Skeletal muscle cell (primary cell): ENCODE results near the gene KBTBD3.

ENCODE experiments used
- DNase-seq: peaks from one replicate; pipeline ENCODE4 v3.0.0-alpha.2; 2010; ENCODE audit warnings: low read depth
- H3K4me3 ChIP-seq: 2 replicates; pipeline ENCODE4 v1.5.1; 2011; ENCODE audit warnings: low read depth, mild to moderate bottlenecking, control low read depth, low read length, moderate library complexity

Gene KBTBD3, protein sequence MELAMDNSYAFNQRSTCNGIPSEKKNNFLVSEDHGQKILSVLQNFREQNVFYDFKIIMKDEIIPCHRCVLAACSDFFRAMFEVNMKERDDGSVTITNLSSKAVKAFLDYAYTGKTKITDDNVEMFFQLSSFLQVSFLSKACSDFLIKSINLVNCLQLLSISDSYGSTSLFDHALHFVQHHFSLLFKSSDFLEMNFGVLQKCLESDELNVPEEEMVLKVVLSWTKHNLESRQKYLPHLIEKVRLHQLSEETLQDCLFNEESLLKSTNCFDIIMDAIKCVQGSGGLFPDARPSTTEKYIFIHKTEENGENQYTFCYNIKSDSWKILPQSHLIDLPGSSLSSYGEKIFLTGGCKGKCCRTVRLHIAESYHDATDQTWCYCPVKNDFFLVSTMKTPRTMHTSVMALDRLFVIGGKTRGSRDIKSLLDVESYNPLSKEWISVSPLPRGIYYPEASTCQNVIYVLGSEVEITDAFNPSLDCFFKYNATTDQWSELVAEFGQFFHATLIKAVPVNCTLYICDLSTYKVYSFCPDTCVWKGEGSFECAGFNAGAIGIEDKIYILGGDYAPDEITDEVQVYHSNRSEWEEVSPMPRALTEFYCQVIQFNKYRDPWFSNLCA

GRCh38 chr11:106076919-106077608 is at the start of gene KBTBD3:
Gene KBTBD3, minus strand, starts transcription at chr11:106077347. Its CDS starts 18,250 bp downstream, at chr11:106059097.
- peak; percentile 99 for DNase-seq
- H3K4me3 ChIP-seq: peak within 1 kb of the TSS; percentile 99

DNA sequence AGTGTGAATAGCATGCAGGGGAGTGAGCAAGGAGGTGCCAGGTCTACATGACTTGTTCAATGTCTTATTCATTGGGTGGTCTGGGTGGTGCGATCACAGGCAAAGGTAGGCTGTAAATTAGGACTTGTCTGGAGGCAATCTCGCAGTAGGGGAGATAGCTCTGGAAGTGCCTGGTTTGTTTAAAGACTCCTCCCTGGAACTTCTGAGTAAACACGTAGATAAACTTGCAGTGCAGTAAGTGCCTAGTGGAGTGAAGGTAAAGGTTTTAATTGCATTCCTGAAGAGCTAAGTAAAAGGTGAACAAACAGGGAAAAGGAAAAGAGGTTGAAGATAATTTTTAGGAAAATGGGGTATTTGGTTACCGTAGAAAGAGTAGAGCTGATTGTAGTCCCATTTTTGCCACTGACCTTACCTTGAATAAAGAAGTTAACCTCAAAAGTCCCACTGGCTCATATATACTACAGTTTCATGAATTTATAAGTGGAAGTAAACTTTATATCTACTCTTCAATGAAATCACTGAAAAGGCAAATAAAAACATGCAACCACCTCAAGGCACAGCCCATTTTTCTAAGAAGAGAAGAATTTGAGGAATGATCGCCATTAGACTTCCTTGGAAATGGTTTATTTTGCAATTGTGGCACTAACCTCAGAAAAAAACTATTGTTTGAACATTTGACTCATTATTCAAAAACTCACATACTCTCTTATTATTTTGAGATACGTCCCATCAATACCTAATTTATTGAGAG is 44.6 kb upstream of the KBTBD3 start:
- no peak for DNase-seq
- H3K4me3 ChIP-seq: no peak overlapping the region

DNA sequence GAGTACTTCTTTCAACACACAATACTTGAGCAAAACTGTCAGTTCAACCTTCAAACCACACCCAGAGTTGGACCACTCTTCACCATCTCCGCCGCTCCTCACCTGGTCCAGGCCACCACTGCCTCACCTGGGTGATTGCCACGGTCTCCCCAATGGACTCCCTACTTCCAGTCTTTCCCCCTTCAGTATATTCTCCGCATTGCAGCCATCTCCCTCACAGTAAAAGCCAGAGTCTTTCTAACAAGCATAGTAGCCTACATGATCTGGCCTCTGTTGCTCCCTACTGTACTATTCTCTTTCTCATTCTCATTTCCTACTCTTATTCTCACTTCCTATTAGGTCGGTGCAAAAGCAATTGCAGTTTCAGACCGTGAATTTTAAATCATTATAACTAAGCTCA is 28.8 kb upstream of the KBTBD3 start:
- no peak overlapping the region for H3K4me3 ChIP-seq
- no peak for DNase-seq

DNA sequence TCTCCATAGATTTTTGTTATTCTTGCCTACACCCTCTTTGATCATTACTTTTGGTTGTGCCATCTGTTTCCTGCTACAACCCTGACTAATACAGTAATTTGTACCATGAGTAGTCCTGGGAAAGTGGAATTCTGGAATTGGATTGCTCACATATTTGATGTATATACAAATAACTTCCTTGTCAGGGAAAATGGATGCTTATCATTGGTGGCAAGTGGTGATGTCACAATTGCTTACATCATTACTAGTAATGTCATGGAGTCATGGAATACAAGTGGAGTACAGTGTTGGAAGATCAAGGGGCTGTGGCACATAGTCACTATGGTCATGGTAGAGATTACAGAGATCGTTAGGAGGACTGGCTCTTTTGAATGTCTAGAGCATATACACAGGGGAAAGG is 24.7 kb upstream of the KBTBD3 start:
- H3K4me3 ChIP-seq: no peak overlapping the region
- peak; percentile 16 for DNase-seq

DNA sequence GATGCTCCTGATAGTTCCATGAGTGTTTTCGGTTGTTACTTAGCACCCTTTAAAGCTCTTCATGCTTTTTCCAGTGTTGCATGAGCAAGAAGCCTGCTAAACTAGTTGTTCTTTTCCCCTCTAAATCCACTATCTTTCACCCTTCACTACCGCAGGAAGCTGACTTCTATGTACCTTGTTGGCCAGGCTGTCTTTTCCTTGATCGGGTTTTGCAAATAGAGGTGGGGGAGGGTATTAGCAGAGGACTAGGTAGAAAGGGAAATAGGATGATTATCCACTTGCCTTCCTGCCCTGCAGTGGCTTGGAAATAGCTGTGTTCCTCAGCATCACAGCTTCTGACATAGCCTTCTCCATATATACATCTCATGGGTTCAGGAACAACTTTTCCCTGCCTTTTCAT is 24.2 kb upstream of the KBTBD3 start:
- no peak overlapping the region for H3K4me3 ChIP-seq
- DNase-seq: no peak

GRCh38 chr11:106098893-106099553 is 21.9 kb upstream of the KBTBD3 start:
- H3K4me3 ChIP-seq: no peak overlapping the region
- no peak for DNase-seq

DNA sequence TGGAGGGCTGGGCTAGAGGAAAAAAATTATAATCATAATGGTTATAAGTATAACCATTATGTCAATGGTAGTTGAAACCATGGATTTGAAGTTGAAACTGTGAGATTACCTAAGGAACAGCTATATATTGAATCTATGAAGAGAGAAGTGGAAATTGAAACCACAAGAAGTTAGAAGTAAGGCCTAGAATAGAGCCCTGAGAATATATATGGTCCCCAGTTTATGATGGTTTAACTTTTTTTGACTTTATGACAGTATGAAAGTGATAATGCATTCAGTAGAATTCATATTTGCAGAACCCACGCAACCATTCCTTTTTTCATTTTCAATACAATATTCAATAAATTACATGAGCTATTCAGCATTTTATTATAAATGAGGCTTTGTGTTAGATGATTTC is 15.3 kb upstream of the KBTBD3 start:
- DNase-seq: no peak
- H3K4me3 ChIP-seq: no peak overlapping the region

GRCh38 chr11:106091480-106092123 is 14.5 kb upstream of the KBTBD3 start:
- peak; percentile 40 for DNase-seq
- no peak overlapping the region for H3K4me3 ChIP-seq

DNA sequence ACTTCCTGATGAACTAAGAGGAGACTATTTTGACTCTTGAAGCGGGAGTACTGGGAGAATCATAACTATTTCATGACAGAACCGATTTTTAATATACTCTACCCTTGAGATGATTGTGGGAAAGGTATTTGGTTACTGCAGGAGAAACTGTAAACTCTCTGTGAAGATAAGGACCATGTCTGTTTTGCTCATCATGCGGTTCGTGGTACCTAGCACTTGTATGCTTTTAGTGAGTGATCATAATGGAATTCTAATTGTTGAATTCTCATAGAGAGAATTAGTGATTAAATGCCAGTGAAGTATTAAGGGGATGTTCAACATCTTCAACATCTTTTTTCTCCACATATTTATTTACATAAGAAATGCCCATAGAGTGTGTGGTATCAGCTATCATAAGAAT is 11.7 kb upstream of the KBTBD3 start:
- no peak overlapping the region for H3K4me3 ChIP-seq
- no peak for DNase-seq

GRCh38 chr11:106087815-106088435 is 10.8 kb upstream of the KBTBD3 start:
- no peak overlapping the region for H3K4me3 ChIP-seq
- DNase-seq: no peak

- DNase-seq: no peak
- H3K4me3 ChIP-seq: no peak overlapping the region
Observed at GRCh38 chr11:106086850-106087249, 9.7 kb upstream of the KBTBD3 start.

DNA sequence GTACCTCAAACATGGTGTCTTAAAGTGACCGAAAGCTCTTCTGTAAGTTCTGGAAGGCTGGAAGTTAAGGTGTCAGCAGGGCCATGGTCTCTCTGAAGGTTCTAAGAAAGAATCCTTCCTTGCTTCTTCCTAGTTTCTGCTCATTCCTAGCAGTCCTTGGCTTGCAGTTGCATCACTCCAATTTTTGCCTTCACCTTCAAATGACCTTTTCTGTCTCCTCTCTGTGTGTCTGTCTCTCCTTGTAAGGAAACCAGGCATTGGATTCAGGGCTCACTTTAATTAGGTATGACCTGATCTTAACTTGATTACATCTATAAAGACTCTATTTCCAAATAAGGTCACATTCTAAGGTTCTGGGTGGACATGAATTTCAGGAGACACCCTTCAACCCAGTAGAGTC is 9.0 kb upstream of the KBTBD3 start:
- no peak overlapping the region for H3K4me3 ChIP-seq
- DNase-seq: no peak

GRCh38 chr11:106082096-106082495 is 4.9 kb upstream of the KBTBD3 start:
- H3K4me3 ChIP-seq: no peak overlapping the region
- DNase-seq: no peak

DNA sequence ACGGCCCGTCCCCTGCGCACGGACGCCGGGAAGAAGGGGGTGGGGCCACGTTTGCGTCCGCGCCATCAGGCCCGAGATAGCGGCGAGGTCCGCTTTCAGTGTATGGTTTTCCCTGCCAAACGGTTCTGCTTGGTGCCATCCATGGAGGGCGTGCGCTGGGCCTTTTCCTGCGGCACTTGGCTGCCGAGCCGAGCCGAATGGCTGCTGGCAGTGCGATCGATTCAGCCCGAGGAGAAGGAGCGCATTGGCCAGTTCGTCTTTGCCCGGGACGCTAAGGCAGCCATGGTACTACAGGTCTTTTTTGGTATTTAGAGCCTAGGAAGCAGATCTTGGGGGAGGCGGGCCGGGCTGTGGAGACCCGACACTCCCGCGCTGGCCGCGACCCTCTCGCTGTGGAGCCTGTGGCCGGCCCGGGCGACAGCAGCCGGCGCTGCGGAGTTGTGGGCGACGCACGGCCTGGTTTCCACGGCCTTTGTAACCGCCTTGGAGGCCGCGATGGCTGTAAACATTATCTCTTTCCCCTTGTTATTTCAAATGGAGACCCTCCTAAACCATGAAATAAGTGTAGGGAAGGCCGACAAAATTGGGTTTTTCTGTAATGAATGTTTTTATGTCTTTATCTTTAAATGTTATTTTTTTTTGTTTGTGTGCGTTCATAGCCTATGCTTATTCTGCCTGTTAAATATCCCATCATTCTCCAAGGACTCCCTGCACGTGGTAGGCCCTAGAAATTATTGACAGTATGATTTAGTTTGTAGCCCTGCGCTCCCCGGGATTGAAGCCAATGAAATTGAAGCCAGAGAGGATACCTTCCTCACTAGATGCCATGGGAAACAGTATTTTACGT is 685 bp upstream of the KBTBD3 start, which contains the start of gene AASDHPPT:
TSS of gene AASDHPPT (plus strand) at position 54 of the 847 bp plus-strand sequence. CDS start at position 103, 49 bp downstream.
- H3K4me3 ChIP-seq: peak within 1 kb of the TSS; percentile 99
- no peak for DNase-seq

- DNase-seq: no peak
Observed at GRCh38 chr11:106076171-106076918, 802 bp downstream of the KBTBD3 start.

GRCh38 chr11:106072804-106073203 is 4.3 kb downstream of the KBTBD3 start:
- DNase-seq: no peak
- H3K4me3 ChIP-seq: no peak overlapping the region

More at GRCh38 chr11:106076171-106076918, 802 bp downstream of the KBTBD3 start:
- H3K4me3 ChIP-seq: peak overlapping the region; percentile 99

DNA sequence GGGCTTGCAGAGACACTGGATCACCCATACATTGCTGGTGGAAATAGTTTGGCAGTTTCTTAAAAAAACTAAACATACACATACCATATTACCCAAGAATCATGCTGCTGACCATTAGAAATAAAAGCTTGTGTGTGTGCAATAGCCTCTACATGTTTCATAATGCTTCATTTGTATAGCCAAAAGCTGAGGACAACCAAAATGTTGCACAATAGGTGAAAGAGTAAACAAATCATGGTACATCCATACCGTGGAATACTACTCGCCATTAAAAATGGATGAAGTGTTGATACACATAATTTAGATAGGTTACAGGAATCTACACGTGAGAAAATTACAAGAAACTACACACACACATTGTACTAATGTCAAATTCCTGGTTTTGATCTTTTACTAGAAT is 6.5 kb downstream of the KBTBD3 start:
- no peak overlapping the region for H3K4me3 ChIP-seq
- DNase-seq: no peak
